EL (cell line): Measurements from ENCODE around the gene SERPINE3.
A peak's percentile ranks its signal among the peaks of the same experiment; 100 is the strongest.

ENCODE experiments used
- DNase-seq: peaks from one replicate; pipeline ENCODE4 v3.0.0-alpha.2; 2016

The SERPINE3 gene

DNA sequence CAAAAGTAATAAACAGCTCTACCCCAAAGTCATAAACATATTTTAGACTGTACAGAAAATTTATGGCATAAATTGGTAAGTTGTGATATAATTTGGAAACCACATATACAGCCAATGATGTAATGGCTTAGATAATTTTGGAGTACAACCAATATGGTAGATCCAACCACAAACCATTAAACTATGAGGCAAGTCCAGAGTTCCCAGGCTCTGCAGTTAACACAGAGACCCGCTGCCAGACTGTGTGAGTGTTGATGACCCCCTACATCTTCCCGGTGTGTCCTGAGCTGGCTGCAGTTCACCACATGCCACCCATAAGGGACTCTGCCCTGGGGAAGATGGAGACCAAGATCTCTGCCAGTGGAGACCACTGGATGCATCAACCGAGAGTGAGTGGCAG lies 9.9 kb upstream of the SERPINE3 start:
- DNase-seq: no peak

DNA sequence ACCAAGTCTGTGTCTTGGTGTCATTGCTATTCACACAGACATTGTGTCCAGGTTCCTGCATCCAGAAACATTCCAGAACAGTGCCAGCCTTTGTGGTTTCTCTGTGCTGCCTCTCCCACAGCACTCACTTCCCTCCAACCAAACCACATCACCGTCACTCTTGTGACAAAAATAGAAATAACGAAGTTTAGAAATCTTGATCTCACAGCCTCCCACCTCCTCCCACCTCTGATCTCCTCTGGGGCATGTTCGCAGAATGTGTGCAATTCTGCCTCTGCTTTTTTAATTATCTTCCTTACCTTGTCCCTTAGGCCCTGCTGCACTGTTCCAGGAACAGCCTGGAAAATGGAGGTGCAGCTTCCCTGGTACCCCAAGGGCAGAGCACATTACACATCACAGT lies 8.7 kb upstream of the SERPINE3 start:
- DNase-seq: no peak

DNA sequence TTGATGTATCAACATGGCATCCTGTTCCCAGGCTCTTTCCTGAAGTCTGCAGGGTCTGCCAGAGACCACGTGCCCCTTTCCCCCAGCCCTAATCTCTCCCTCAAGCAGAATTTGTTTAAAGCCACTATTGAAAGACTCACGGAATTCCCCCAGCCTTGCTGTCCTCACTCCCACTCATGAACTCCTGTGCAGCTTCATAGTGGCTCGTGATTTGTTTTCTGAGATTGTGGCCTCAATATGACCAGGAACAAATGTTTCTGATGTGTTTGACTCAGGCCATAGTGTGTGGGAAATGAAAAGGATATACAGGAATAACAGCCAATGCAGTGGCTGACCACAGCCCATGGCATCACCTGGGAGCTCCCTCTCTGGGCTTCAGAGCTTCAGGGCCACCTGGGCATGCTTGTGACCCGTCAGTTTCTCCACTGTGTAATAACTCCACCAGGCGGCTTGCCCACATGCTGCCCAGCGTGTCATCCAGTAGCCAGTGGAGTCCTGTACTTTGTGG lies 8.1 kb upstream of the SERPINE3 start:
- DNase-seq: no peak

DNA sequence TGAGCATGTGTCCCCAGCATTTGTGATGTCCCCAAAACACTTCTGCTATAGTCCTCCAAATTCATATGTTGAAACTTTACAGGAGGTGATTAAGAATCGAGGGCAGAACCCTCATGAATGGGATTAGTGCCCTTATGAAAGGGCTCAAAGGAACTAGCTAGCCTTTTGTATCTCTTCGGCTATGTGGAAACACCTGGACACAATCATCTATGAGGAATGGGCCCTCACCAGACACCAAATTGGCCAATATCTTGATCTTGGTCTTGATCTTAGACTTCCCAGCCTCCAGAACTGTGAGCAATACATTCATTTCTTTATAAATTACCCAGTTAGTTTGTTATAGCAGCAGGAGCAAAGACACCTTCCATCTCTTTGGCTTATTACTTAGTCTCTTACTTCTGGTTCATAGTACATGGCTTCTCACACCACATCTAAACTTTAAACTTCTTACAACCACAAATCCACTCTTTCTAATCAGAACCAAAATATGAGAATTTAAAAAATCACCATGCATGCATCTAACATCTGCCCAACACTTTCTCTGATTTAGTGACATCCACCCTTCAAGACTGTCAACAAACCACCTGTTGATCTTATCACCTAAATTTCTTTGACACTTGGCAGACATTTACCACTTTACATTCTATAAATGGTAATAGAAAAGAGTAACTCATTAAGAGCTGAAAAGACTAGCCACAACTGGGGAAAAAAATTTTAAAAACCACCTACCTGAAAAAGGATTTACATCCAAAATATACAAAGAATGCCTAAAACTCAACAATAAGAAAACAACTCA lies 6.7 kb upstream of the SERPINE3 start:
- no peak for DNase-seq

DNA sequence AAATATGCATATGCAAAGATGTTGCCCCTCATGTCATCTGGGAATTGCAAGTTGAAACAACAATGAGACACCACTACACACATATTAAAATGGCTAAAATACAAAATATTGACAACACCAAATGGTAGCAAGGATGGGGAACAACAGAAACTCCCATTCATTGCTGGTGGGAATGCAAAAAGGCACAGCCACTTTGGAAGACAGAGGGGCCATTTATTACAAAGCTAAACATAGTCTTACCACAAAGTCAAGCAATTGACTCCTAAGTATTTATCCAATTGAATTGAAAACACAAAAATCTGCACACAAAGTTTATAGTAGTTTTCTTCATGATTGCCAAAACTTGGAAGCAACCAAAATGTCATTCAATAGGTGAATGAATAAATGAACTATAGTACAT lies 6.1 kb upstream of the SERPINE3 start:
- no peak for DNase-seq

DNA sequence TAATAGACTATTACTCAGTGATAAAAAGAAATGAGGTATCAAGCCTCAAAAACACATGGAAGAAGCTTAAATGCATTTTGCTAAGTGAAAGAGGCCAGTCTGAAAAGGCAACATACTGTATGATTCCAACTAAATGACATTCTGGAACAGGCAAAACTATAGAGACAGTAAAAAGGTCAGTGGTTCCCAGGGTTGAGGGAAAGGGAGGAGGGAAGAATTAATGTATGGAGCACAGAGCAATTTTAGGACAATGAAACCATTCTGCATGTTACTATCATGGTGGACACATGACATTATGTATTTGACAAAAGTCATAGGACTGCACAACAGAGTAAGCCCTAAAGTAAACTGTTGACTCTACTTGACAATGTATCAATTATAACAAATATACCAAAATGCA lies 5.7 kb upstream of the SERPINE3 start:
- DNase-seq: no peak

DNA sequence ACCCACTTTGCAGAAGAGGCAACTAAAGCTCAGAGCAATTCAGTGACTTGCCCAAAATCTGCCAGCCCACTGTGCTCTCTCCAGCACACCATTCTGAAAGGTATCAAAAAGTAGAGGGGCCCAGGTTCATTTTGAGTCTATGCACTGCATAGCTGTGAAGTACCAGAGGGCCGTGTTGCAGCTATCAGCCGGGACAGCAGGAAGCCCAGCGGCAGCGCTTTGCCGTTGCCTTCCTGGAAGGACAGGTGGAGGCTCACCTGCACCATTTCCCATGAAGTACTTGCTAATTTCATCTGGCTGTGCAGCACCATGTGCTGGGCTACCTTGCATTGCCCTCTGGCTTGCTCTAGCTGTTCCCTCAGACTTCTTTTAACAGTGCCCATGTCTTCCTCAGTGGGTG lies 2.7 kb upstream of the SERPINE3 start:
- no peak for DNase-seq

DNA sequence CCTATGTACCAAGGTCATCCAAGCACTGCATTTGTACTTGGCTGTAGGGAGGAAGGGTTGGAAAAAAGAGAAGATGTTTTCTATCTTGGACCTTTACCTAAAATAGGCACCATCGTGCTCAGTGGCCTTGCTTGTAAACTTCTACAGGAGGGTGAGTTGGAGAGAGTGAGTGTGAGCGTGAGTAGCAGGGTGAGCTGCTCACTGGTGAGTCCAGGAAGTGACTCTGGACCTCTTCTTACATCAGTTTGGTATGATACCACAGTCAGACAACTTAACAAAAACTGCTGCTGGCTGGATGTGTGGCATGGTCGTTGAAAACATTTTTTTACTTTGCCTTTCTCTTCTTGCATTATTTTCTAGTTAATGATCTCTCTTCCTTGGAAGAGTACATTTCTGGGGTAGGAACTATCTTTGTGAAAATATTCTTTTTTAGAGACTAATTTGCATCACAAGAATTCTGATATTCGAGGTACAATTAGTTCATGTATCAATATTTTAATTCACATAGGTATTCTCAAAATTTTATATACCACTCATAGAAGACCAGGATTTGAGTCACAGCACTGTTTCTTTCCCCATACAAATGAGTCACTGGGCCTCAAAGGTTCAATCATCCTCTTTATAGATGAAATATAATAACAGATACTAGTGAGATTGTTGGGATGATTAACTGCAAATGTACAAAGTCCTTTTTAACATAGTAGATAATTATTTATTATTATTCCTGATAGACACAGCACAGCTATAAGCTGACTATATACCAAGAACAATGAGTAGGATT lies 651 bp downstream of the SERPINE3 start:
- no peak for DNase-seq

DNA sequence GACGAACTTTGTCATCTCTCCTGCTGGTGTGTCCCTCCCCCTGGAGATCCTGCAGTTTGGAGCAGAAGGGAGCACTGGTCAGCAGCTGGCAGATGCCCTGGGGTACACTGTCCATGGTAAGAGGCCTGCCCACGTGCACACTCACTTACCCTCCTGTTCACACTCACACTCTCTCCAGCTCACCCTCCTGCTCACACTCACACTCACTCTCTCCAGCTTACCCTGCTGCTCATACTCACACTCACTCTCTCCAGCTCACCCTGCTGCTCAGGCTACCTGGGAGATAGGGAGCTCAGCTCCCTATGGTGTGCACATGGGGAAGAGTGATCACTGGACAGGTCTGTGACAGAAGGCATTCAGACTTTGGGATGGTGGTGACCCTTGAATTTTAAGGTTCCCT lies 1.7 kb downstream of the SERPINE3 start:
- DNase-seq: no peak

DNA sequence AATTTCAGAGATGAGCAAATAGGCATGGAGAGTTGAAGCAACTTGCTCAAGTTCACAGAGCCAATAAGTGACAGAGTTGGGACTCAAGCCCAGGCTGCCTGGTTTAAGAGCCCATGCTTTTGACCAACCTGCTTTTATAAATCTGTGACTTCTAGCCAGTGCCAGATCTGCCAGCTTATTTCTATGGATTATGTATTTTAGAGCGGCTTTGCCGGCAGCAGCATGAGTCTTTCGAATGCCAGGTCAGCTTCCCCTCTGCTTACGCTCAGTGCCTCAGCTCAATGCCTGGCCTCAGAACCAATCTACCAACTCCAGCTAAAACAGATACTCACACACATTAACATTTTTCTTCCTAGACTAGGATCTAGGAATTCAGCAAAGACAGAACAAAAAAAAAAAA lies 2.3 kb downstream of the SERPINE3 start:
- DNase-seq: no peak

DNA sequence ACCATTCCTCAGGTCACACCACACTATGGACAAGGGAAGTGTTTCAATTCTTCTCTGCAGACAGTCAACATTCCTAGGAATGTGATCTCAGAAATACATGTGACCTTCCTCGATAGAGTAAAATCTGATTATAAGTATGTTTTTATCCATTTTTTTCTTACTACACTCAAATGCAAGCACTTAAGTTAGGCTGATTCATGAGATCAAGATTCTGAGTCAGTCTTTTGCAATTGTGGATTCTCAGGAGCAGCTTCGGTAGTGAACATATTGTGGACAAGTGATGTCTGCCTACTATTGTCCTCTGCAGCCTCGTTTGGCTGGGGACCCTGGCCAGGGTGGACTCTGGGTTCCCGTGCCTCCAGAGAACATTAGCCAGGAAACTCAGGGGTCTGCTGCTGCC lies 3.2 kb downstream of the SERPINE3 start:
- peak; percentile 45 for DNase-seq

DNA sequence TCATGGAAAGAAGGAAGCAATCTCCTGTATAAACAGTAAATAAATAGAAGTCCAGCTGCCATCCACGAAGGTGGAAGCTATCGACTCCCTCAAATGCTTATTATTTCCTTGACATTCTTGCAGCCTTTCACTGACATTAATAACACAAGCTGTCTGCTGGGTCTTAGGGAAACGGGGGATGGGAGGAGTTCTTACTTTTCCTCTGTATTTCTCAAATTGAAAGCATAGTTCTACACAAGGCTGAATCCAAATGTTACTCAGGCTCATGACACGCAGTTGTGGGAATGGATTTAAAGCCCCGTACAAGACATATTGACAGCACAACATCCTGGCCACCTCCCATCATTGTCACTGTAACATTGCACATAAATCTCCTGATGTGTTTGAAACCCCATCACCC lies 4.0 kb downstream of the SERPINE3 start:
- DNase-seq: no peak

DNA sequence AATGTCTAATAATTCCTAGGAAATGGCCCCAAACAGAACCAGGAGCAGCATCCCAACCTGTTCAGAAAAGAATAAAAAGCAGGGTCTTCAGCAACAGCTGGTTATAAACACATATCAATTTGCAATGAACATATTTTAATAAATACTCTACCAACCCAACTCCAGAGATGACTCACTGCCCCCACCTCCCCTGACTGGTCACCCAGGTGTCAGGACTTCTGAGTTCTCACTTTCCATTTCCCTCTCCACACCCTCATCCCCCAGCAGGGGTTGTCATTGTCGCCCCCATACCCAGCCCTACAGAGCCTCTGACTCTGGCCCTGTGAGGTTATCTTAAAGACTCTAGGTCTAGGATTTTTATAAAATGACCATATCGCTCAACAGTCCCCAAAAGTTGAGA lies 6.9 kb downstream of the SERPINE3 start:
- no peak for DNase-seq

DNA sequence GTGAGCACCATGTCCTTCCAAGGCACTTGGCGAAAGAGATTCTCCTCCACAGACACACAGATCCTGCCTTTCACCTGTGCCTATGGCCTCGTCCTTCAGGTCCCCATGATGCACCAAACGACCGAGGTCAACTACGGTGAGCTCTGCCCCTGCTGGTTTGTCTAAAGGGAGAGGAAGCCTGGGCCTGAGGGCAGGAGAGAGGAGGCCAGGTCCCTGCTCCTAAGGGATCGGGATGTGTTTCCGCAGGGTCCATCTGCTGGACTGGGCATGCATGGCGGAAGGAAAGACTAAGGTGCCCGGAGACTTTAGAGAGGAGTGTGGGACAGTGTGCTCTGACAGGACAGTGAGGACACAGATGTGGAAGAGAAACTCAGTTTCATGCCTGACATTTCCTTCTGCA lies 7.6 kb downstream of the SERPINE3 start:
- no peak for DNase-seq

DNA sequence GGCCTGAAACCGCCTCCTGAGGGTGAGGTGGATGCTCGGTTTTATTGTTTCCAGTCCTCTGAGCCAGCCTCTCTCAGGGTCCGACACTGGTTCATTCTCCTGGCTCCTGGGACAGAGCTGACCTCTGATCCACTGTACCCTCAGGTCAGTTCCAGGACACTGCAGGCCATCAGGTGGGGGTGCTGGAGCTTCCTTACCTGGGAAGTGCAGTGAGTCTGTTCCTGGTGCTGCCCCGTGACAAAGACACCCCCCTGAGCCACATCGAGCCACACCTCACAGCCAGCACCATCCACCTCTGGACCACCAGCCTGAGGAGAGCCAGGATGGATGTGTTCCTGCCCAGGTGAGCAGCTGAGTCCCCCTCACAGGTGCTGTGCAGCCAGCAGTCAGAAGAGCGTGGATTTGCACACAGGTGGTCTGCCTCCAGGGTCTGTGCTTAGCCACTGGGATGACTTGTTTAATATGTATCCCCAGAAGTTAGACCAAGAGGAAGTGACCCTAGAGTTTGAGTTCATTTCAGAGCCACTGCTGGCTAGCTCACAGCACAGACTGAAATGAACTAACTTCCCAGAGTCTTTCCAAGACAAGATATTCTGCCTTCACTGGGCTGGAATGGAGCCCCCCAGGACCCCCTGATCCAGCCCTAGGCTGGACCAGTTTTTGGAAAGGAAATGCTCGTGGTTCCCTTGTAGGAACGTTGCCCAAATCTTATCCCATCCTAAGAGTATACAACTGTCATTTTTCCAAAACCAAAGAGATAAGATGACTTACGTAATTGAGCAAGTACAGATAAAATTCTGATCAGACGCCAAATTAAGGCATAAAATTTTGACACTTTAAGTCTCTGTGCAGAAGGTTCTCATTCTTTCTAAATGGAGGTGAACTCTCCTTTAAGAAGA lies 8.8 kb downstream of the SERPINE3 start:
- no peak for DNase-seq

DNA sequence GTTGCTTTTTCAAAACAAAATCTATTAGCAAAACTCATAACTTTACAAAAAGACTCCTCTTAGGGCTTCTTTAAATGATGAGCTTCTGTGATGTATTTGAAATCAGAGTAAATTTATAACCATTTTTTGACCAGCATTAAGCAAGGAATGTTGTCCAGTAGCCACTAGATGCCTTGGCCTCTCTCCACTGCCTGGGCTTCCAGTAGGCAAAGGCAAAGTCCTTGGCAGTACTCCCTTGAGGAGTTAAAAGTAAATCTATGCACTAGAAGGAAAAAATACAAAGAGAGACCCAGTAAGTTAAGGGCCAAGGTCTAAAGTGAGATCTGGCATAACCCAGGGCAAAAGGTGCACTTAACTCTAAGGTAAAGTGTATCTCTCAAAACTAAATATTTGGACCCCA lies 9.5 kb downstream of the SERPINE3 start:
- DNase-seq: no peak

DNA sequence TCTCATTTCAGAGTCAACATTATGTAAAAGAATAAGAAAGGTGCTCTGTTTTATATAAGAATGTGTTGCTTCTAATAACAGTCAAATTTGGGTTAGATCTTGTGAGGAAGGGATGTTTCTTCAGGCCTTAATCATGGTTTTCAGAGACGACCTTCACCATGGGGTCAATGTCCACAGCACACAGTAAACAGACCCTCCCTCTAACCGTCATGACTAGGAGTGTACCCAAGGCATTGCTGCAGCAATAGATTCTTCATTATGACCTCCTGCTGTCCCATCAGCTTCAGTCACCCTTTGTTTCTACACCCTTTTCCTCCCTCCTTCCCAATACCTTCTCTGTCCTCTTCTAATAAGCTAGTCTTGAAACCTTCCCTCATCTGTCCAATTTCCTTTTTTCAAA lies 15.7 kb downstream of the SERPINE3 start:
- no peak for DNase-seq

DNA sequence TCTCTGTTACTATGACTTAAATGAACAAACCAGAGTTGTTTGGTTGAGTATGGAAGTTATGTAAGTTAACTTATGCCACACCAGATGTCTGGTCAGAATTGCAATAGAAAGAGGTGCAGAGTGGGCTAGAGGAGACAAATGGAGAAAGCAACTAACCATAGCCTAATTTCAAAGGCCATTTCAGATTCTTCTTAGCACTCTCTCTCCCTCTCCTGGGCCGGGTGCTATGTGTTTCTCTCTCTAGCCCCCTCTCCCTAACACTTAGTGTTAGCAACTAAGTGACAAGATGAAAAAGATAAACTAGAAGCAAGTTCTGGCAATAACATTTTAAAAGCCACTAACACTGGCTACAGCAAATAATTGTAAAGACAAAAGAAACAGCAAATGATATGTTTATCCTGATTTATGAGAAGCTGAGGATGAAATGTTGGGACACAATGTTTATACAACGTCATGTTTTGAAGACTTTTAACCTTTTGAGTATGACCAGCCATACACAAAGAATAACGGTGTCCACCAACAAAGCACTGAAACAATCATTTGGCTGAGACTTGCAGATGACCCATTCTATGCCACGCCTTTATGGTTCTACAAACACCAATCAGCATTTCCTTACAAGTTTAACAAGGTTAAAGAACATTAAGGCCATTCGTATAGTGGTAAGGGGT lies 18.6 kb downstream of the SERPINE3 start:
- DNase-seq: no peak

DNA sequence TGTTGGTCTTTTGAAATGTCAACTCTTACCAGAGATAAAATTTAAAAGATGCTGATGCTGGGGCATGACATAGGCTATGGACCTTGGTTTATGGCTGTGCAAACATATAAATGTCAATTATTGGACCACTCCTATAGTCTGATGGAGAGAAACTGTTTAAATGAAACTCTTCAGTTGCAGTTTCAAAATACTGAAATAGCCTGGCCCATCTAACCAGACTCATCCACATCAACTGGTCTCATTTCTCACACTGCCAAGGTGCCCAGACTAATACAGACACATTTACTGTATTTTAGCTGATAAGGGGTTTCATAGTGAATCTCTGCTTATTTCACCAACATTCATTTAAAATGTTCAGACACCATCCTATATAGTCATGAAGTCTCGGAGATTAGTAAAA lies 19.9 kb downstream of the SERPINE3 start:
- DNase-seq: no peak

DNA sequence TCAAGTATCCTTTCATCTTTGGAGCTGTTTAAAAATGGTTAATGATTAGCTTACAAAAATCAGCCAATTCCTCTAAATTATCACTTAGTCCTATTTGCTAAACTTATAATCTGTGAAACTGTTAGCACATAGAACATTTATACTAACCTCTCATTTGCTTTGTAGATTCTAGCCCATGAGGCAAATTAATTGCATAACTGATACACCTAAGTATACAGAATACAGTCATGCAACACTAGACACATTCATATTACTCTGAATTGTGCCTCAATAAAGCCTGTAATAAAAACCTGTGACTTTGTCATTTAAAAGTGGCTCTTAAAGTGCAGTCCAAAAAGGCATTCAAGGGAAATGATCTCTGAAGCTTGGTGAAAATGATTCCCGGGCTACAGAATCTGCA lies 21.0 kb downstream of the SERPINE3 start:
- DNase-seq: no peak

DNA sequence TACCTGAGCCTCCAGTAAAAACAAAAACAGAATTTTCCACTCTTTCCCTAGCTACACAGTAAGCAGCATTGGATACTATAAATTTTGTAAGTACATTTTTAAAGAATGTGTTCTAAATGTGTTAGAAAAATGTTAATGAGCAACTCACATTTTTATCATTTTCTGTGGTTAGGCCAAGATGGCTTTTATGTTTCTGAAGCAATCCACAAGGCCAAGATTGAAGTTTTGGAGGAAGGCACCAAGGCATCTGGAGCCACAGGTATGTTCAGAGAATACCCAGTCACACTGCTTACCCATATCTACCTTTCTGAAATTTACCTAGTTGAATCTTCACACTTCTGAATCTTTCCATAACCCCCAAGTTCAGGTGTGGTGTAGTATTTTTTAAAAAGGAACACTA lies 21.6 kb downstream of the SERPINE3 start:
- DNase-seq: no peak

DNA sequence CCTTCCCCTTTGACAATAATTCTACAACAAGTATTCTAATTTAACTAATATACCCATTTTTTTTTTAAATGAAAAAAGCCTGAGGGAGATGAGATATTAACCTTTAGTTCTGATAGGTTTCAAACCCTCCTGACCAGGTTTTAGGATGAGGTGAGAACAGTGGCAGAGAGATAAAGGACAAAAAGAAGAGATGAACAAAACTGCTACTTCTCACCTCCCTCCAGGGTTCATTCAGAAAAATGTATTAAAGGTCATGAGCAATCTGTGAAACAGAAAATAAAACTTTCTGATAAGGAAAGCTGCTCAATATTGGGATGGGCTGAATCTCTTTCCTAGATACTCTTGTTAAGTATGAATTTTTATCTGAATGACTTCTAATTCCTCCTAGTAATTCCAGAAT lies 24.1 kb downstream of the SERPINE3 start:
- DNase-seq: no peak
